ENCODE measurements around the gene COL18A1.
A peak's percentile ranks its signal among the peaks of the same experiment; 100 is the strongest.

- TF ChIP-seq CTCF (IDR thresholded peaks at IDR 0.05; ENCODE audit: borderline replicate concordance, extremely low read depth, low read length, poor library complexity, severe bottlenecking) = peak; percentile 47
- no peak for TF ChIP-seq EZH2 (IDR thresholded peaks at IDR 0.05; ENCODE audit: borderline replicate concordance, low read depth, low read length, severe bottlenecking)
Measured at GRCh38 chr21:45356251-45356650, 48.7 kb upstream of the COL18A1 start.
